A673 (cell line): ENCODE data around the gene ABCA9. TPM values are rescaled to one million over a fixed set of nuclear protein-coding genes. Genes with fewer than 3 reads are reported as not detected.

Experiments used
- BruUV-seq: library from RNA; stranded (reverse); fragments of 400-500 nt; replicated peaks from 2 replicates; lab custom pipeline; 2021; lab: Mats Ljungman, UMichigan
- CTCF ChIA-PET: fragments of 300-600 bp; sonication (Branson Sonifier 250); formaldehyde crosslinking; loops from one replicate; lab custom pipeline; 2022; ENCODE audit warnings: antibody characterized with exemption; lab: Charles Lee
- POLR2A ChIA-PET: fragments of 300-600 bp; sonication (Branson Sonifier 250); formaldehyde crosslinking; loops from one replicate; lab custom pipeline; 2022; ENCODE audit warnings: antibody characterized with exemption; ENCODE audit not compliant: low non-redundant PET; lab: Charles Lee
- DNase-seq: peaks from one replicate; pipeline ENCODE4 v3.0.0-alpha.2; 2015; ENCODE audit warnings: low spot score
- H3K27ac ChIP-seq: fragments of 200-600 bp; sonication (generic); 2 replicates; pipeline ENCODE4 v1.5.1; 2016; ENCODE audit warnings: mixed run types, low read depth, mild to moderate bottlenecking, mixed read lengths, antibody characterized with exemption, low read length; ENCODE audit not compliant: poor library complexity, severe bottlenecking
- H3K27me3 ChIP-seq: fragments of 200-600 bp; sonication (generic); replicated peaks from 2 replicates; pipeline ENCODE4 v1.6.1; 2017; ENCODE audit warnings: mixed run types, low read depth, mild to moderate bottlenecking, mixed read lengths, antibody characterized with exemption, low read length; ENCODE audit not compliant: insufficient read depth, poor library complexity
- H3K36me3 ChIP-seq: fragments of 200-600 bp; sonication (generic); 2 replicates; pipeline ENCODE4 v1.6.1; 2016; ENCODE audit warnings: mixed run types, mild to moderate bottlenecking, mixed read lengths, antibody characterized with exemption, low read length; ENCODE audit not compliant: insufficient read depth, poor library complexity, severe bottlenecking
- H3K4me1 ChIP-seq: fragments of 200-600 bp; sonication (generic); 2 replicates; pipeline ENCODE4 v1.6.1; 2017; ENCODE audit warnings: mixed run types, mild to moderate bottlenecking, mixed read lengths, antibody characterized with exemption, low read length; ENCODE audit not compliant: insufficient read depth, poor library complexity, severe bottlenecking
- H3K4me3 ChIP-seq: fragments of 200-600 bp; sonication (generic); 2 replicates; pipeline ENCODE4 v1.5.1; 2016; ENCODE audit warnings: low read depth, mixed run types, mild to moderate bottlenecking, mixed read lengths, low read length; ENCODE audit not compliant: poor library complexity, severe bottlenecking
- H3K9me3 ChIP-seq: fragments of 200-600 bp; sonication (generic); 2 replicates; pipeline ENCODE4 v1.6.1; 2016; ENCODE audit warnings: mixed run types, low read depth, mild to moderate bottlenecking, mixed read lengths, antibody characterized with exemption, low read length; ENCODE audit not compliant: poor library complexity, severe bottlenecking
- CTCF ChIP-seq: fragments of 300-800, 200-600 bp; sonication (generic); conservative IDR thresholded peaks from 2 replicates; pipeline ENCODE4 v1.5.1; 2017; ENCODE audit warnings: low read depth, mild to moderate bottlenecking, antibody characterized with exemption, low read length, moderate library complexity, mixed read lengths
- EZH2 ChIP-seq: fragments of 200-600 bp; sonication (generic); IDR thresholded peaks from 2 replicates; pipeline ENCODE4 v1.6.1; 2017; ENCODE audit warnings: borderline replicate concordance, low read depth, mild to moderate bottlenecking, mixed read lengths, antibody characterized with exemption, low read length; ENCODE audit not compliant: poor library complexity, severe bottlenecking
- intact Hi-C: fragments of 100-400 bp; cut with micrococcal nuclease; formaldehyde crosslinking; loops from one replicate; pipeline ENCODE4 v1.10.0; 2022; ENCODE audit not compliant: unreplicated experiment
- total RNA-seq: library from RNA; stranded (reverse); gene quantifications from 2 replicates; pipeline ENCODE4 v1.2.3, GENCODE V29; 2021

ABCA9 gene
- total RNA-seq, 1 experiment from 2014 or later, result 1.4 TPM

- H3K4me3 ChIP-seq, result no peak overlapping the region
- no peaks in the 10 kb centered on the region for H3K9me3 ChIP-seq
- ChIA-PET POLR2A (no interaction called here), CTCF (no interaction called here)
- H3K27ac ChIP-seq, result no peak overlapping the region
- no peaks in the 10 kb centered on the region for H3K4me1 ChIP-seq
- intact Hi-C loops, result no loop called here
- no peaks in the 10 kb centered on the region for H3K27me3 ChIP-seq
- no peak for TF ChIP-seq EZH2
- TF ChIP-seq CTCF, result no peak
- DNase-seq, result no peak
- H3K36me3 ChIP-seq, result no peaks in the 10 kb centered on the region
- BruUV-seq, result no TSS peak
Observed at GRCh38 chr17:69103557-69104233, 43.0 kb upstream of the ABCA9 start.

- Histone ChIP-seq H3K27me3 (no peaks in the 10 kb centered on the region), H3K9me3 (no peaks in the 10 kb centered on the region), H3K36me3 (no peaks in the 10 kb centered on the region), H3K4me1 (no peaks in the 10 kb centered on the region), H3K4me3 (no peak overlapping the region), H3K27ac (no peak overlapping the region)
- TF ChIP-seq CTCF (no peak), EZH2 (no peak)
- CTCF ChIA-PET, result no interaction called here
- intact Hi-C loops, result no loop called here
- no peak for DNase-seq
- BruUV-seq, result no TSS peak
- POLR2A ChIA-PET, result no interaction called here
Observed at GRCh38 chr17:69098625-69099024, 37.9 kb upstream of the ABCA9 start.

- H3K27me3 ChIP-seq, result no peaks in the 10 kb centered on the region
- H3K4me3 ChIP-seq, result no peak overlapping the region
- ChIA-PET POLR2A (no interaction called here), CTCF (no interaction called here)
- H3K4me1 ChIP-seq, result no peaks in the 10 kb centered on the region
- intact Hi-C loops, result no loop called here
- H3K36me3 ChIP-seq, result no peaks in the 10 kb centered on the region
- H3K9me3 ChIP-seq, result no peaks in the 10 kb centered on the region
- no peak for TF ChIP-seq CTCF
- TF ChIP-seq EZH2, result no peak
- DNase-seq, result no peak
- no peak overlapping the region for H3K27ac ChIP-seq
- no TSS peak for BruUV-seq
Observed at GRCh38 chr17:69096541-69096940, 35.8 kb upstream of the ABCA9 start.
